CD8-positive, alpha-beta memory T cell (primary cell): ENCODE data around the gene FAM186B. TPM values are rescaled to one million over a fixed set of nuclear protein-coding genes. Genes with fewer than 3 reads are reported as not detected.

Experiments used
- CTCF ChIA-PET: fragments of 350-600 bp; sonication (Branson Sonifier 250); formaldehyde crosslinking; loops from one replicate; lab custom pipeline; 2021; ENCODE audit warnings: antibody characterized with exemption; lab: Charles Lee
- POLR2A ChIA-PET: fragments of 350-600 bp; sonication (Branson Sonifier 250); formaldehyde crosslinking; loops from one replicate; lab custom pipeline; 2021; ENCODE audit warnings: antibody characterized with exemption; lab: Charles Lee
- DNase-seq, 5 donors: peaks; one replicate each; pipeline versions ENCODE4 v3.0.0 to v3.0.0-alpha.2; 2020 to 2022; ENCODE audit warnings: mixed read lengths in 1 of 5
- H3K27ac ChIP-seq: one replicate; pipeline ENCODE4 v1.7.0; 2013; ENCODE audit warnings: low read depth, mild to moderate bottlenecking, low read length, moderate library complexity
- H3K27me3 ChIP-seq: 2 replicates; pipeline ENCODE4 v1.7.0; 2013; ENCODE audit warnings: low read length, mild to moderate bottlenecking; ENCODE audit not compliant: insufficient read depth, poor library complexity, severe bottlenecking
- H3K36me3 ChIP-seq: 2 replicates; pipeline ENCODE4 v1.7.0; 2013; ENCODE audit warnings: mild to moderate bottlenecking, low read length, moderate library complexity; ENCODE audit not compliant: insufficient read depth
- H3K4me1 ChIP-seq: 2 replicates; pipeline ENCODE4 v1.7.0; 2013; ENCODE audit warnings: mild to moderate bottlenecking, low read length, moderate library complexity; ENCODE audit not compliant: insufficient read depth
- H3K4me3 ChIP-seq: 2 replicates; pipeline ENCODE4 v1.7.0; 2013; ENCODE audit warnings: mild to moderate bottlenecking, low read length
- H3K9me3 ChIP-seq: 2 replicates; pipeline ENCODE4 v1.7.0; 2013; ENCODE audit warnings: mild to moderate bottlenecking, low read length
- H3K27ac Mint-ChIP-seq, 8 donors: one replicate each; pipeline ENCODE4 v1.8.0; 2020 to 2021; ENCODE audit warnings: mixed read lengths in 8 of 8, mild to moderate bottlenecking in 6 of 8, inconsistent platforms in 3 of 8, moderate library complexity in 3 of 8
- H3K27me3 Mint-ChIP-seq, 2 donors: one replicate each; pipeline ENCODE4 v1.8.0; 2020 to 2021; ENCODE audit warnings: mixed read lengths in 2 of 2, mild to moderate bottlenecking in 1 of 2, moderate library complexity in 1 of 2
- H3K36me3 Mint-ChIP-seq, 3 donors: one replicate each; pipeline ENCODE4 v1.8.0; 2020 to 2021; ENCODE audit warnings: mixed read lengths in 3 of 3, inconsistent platforms in 1 of 3, mild to moderate bottlenecking in 1 of 3
- H3K4me1 Mint-ChIP-seq, 3 donors: one replicate each; pipeline ENCODE4 v1.8.0; 2020 to 2021; ENCODE audit warnings: mixed read lengths in 3 of 3, inconsistent platforms in 1 of 3, mild to moderate bottlenecking in 1 of 3
- H3K4me3 Mint-ChIP-seq, 7 donors: one replicate each; pipeline ENCODE4 v1.8.0; 2020 to 2021; ENCODE audit warnings: mixed read lengths in 7 of 7, mild to moderate bottlenecking in 6 of 7, moderate library complexity in 4 of 7, inconsistent platforms in 2 of 7
- H3K9me3 Mint-ChIP-seq, 5 donors: one replicate each; pipeline ENCODE4 v1.8.0; 2020 to 2022; ENCODE audit warnings: mixed read lengths in 5 of 5, mild to moderate bottlenecking in 3 of 5, moderate library complexity in 2 of 5, inconsistent platforms in 1 of 5
- polyA plus RNA-seq: library from polyadenylated mRNA; unstranded; fragments of 300-500 nt; fragmentation: Illumina TruSeq; gene quantifications from one replicate; pipeline ENCODE4 v1.2.3, GENCODE V29; 2021
- total RNA-seq, 2 experiments: library from RNA; stranded (reverse); gene quantifications; one replicate each; pipeline ENCODE4 v1.2.3, GENCODE V29; 2021

FAM186B gene
- total and polyA plus RNA-seq, 3 experiments from 2014 or later, result 0.11 to 0.15 TPM; not detected in 1

DNA sequence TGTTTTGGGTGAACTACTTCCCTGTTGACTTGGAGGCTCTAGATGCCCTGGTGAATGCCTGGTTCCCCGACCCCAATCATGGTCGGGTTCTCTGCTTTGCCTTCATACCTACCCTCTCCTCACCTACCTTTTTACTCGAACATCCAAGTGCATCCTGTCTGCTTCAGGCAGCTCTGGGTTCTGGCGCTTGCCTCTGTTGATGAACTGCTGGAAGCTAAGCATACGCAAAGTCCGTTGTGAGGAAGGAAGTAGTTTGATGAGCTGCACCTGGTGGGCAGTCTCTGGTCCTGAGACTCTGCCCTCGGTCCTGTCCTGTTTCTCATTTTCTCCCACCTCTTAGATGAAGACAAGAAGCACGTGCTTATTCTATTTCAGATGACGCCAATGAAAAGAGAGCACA lies 53.0 kb downstream of the FAM186B start:
- ChIA-PET POLR2A (interaction anchor here (1.9 kb wide), 1 partner anchor 15 kb away, joined by 4 read pairs; no protein-coding TSS in a partner anchor), CTCF (interaction anchor here (1.0 to 2.3 kb wide), 9 partner anchors 13 to 221 kb away, joined by 3 to 9 read pairs (median 3); partner anchors contain the start of genes KCNH3, PRPF40B and TMBIM6)
- Mint-ChIP-seq H3K27ac (no peak overlapping the region), H3K9me3 (no peaks in the 10 kb centered on the region), H3K36me3 (peaks cover 0 to 11% (median 0%) of the 10 kb centered on the region in 3 donors), H3K4me3 (no peak overlapping the region), H3K27me3 (peaks cover 8 to 10% of the 10 kb centered on the region in 2 donors), H3K4me1 (peaks cover 6 to 17% (median 6%) of the 10 kb centered on the region in 3 donors)
- DNase-seq, result no peak
- Histone ChIP-seq H3K4me3 (no peak overlapping the region), H3K9me3 (no peaks in the 10 kb centered on the region), H3K4me1 (peaks cover 9% of the 10 kb centered on the region), H3K27ac (no peak overlapping the region), H3K36me3 (no peaks in the 10 kb centered on the region), H3K27me3 (peaks cover 9% of the 10 kb centered on the region)

DNA sequence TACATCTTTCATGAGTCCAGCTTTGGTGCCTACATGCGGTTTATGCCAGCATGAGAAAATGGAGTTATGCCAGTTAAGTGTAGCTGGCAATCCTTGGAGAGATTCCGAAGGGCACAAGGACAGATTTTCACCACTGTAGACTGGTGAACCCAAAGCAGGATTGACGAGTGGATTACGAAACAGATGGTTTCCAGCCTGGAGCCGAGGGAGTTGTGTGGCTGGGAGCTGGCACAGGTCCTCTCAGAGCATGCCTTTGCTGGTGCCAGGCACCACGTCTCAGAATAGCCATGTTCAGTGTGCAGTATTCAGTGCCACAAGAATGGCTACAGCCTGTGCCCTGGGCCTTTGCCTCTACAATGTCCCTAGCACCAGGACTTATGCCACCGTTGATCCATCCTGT lies 53.4 kb downstream of the FAM186B start:
- Histone ChIP-seq H3K36me3 (no peaks in the 10 kb centered on the region), H3K4me3 (no peak overlapping the region), H3K27ac (no peak overlapping the region), H3K9me3 (no peaks in the 10 kb centered on the region), H3K27me3 (peaks cover 9% of the 10 kb centered on the region), H3K4me1 (peaks cover 9% of the 10 kb centered on the region)
- Mint-ChIP-seq H3K36me3 (peaks cover 0 to 10% (median 0%) of the 10 kb centered on the region in 3 donors), H3K27ac (no peak overlapping the region), H3K4me3 (no peak overlapping the region), H3K4me1 (peaks cover 6 to 17% (median 6%) of the 10 kb centered on the region in 3 donors), H3K27me3 (peaks cover 11 to 14% of the 10 kb centered on the region in 2 donors), H3K9me3 (no peaks in the 10 kb centered on the region)
- CTCF ChIA-PET, result interaction anchor here (1.0 to 1.9 kb wide), 4 partner anchors 12 to 71 kb away, joined by 3 to 4 read pairs (median 4); partner anchors contain the start of genes KCNH3 and PRPF40B
- DNase-seq, result no peak
- POLR2A ChIA-PET, result no interaction called here

DNA sequence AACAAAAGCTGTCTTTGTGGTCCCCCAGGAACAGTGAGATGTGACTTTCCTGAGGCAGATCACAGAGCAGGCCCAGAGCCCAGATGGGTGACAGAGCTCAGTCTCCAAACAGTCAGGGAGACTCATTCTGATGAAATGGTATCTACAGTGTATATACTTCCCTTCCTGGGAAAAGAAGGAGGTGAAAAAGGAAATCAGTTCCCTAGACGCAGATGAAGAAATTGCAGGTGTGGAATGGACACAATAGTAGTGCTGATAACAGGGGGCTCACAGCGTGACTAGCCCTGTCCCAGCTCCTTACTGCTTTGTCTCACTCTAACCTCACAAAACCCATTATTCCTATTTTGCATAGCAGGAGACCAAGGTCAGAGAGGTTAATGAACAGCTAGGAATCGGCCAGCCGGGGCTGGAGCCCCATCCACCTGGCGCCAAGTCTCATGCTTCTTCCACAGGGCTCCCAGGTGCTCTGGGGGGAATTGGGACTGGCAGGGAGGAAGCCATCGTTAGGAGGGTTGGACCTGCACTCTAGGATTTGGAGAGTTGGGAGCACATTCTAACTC lies 54.7 kb downstream of the FAM186B start:
- no peaks in the 10 kb centered on the region for H3K36me3 Mint-ChIP-seq
- H3K4me1 Mint-ChIP-seq, result peaks cover 6 to 17% (median 6%) of the 10 kb centered on the region in 3 donors
- DNase-seq, result no peak
- H3K4me1 ChIP-seq, result peaks cover 9% of the 10 kb centered on the region
- no peaks in the 10 kb centered on the region for H3K36me3 ChIP-seq
- H3K27me3 ChIP-seq, result peaks cover 9% of the 10 kb centered on the region
- H3K4me3 ChIP-seq, result no peak overlapping the region
- peaks cover 13 to 20% of the 10 kb centered on the region in 2 donors for H3K27me3 Mint-ChIP-seq
- no peaks in the 10 kb centered on the region for H3K9me3 ChIP-seq
- H3K27ac Mint-ChIP-seq, result peak overlapping the region in 1 of 8 donors; percentile 23
- no peaks in the 10 kb centered on the region for H3K9me3 Mint-ChIP-seq
- H3K4me3 Mint-ChIP-seq, result peak overlapping the region in 2 of 7 donors; percentile 61 to 79
- no peak overlapping the region for H3K27ac ChIP-seq
- POLR2A ChIA-PET, result interaction anchor here (0.9 kb wide), 1 partner anchor 16 kb away, joined by 3 read pairs; no protein-coding TSS in a partner anchor
- CTCF ChIA-PET, result interaction anchor here (1.5 kb wide), 1 partner anchor 29 kb away, joined by 3 read pairs; no protein-coding TSS in a partner anchor

DNA sequence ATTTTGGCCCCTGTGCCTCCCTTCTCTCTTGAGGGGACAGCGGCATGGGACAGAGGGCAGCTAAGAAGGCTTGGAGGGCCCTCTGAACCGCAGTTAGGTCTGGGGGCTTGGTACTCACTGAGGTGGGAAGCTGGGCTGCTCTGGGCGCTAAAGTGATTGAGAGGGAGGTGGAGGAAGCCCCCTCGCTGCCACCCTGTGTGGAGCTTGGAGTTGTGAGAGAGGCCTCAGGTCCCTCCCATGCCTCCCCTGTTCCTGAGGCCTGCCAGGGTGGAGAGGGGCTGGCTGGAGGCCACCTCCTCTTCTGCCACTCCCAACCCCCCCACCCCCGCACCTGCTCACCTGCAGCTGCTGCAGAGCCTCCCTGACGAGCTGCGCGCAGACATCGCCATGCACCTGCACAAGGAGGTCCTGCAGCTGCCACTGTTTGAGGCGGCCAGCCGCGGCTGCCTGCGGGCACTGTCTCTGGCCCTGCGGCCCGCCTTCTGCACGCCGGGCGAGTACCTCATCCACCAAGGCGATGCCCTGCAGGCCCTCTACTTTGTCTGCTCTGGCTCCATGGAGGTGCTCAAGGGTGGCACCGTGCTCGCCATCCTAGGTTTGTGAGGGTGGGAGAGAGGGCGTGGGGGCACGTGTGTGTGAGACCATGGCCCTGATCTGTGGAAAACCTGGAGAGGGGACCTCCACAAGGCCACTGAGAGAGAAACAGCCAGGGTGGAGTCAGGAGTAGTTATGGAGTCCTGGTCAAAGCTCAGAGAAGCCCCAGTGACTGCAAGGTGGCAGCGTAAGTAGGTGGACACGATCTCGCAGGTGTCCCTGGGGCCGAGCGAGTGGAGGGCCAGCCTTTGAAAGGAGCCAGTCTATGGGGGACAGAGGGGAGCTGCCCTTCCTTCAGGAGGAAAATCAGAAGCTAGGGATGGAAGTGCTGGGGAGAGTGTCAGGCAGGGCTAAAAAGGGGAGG lies 55.4 kb downstream of the FAM186B start:
- H3K4me3 ChIP-seq, result no peak overlapping the region
- Mint-ChIP-seq H3K4me1 (peaks cover 6 to 17% (median 6%) of the 10 kb centered on the region in 3 donors), H3K4me3 (peak overlapping the region in 4 of 7 donors; percentile 23 to 79 (median 65)), H3K36me3 (no peaks in the 10 kb centered on the region), H3K9me3 (no peaks in the 10 kb centered on the region), H3K27me3 (peaks cover 13 to 20% of the 10 kb centered on the region in 2 donors), H3K27ac (no peak overlapping the region)
- DNase-seq, result no peak
- ChIA-PET POLR2A (no interaction called here), CTCF (interaction anchor here (1.5 kb wide), 1 partner anchor 30 kb away, joined by 3 read pairs; no protein-coding TSS in a partner anchor)
- no peaks in the 10 kb centered on the region for H3K9me3 ChIP-seq
- peaks cover 9% of the 10 kb centered on the region for H3K27me3 ChIP-seq
- H3K4me1 ChIP-seq, result peaks cover 9% of the 10 kb centered on the region
- H3K36me3 ChIP-seq, result no peaks in the 10 kb centered on the region
- H3K27ac ChIP-seq, result no peak overlapping the region

GRCh38 chr12:49548822-49549648 lies 56.4 kb downstream of the FAM186B start:
- no peak overlapping the region for H3K27ac ChIP-seq
- peaks cover 6 to 17% (median 6%) of the 10 kb centered on the region in 3 donors for H3K4me1 Mint-ChIP-seq
- peak overlapping the region; percentile 42 for H3K4me3 ChIP-seq
- H3K36me3 Mint-ChIP-seq, result no peaks in the 10 kb centered on the region
- ChIA-PET CTCF (interaction anchor here (1.0 to 1.7 kb wide), 3 partner anchors 31 to 190 kb away, joined by 3 to 5 read pairs (median 3); no protein-coding TSS in a partner anchor), POLR2A (no interaction called here)
- peaks cover 9% of the 10 kb centered on the region for H3K4me1 ChIP-seq
- peaks cover 9% of the 10 kb centered on the region for H3K27me3 ChIP-seq
- H3K9me3 Mint-ChIP-seq, result no peaks in the 10 kb centered on the region
- H3K4me3 Mint-ChIP-seq, result peak overlapping the region; percentile 56 to 77 (median 73)
- no peaks in the 10 kb centered on the region for H3K9me3 ChIP-seq
- H3K27ac Mint-ChIP-seq, result peak overlapping the region in 3 of 8 donors; percentile 3 to 57 (median 37)
- H3K27me3 Mint-ChIP-seq, result peaks cover 19 to 20% of the 10 kb centered on the region in 2 donors
- no peaks in the 10 kb centered on the region for H3K36me3 ChIP-seq
- peak in 1 of 5 donors; percentile 46 for DNase-seq

DNA sequence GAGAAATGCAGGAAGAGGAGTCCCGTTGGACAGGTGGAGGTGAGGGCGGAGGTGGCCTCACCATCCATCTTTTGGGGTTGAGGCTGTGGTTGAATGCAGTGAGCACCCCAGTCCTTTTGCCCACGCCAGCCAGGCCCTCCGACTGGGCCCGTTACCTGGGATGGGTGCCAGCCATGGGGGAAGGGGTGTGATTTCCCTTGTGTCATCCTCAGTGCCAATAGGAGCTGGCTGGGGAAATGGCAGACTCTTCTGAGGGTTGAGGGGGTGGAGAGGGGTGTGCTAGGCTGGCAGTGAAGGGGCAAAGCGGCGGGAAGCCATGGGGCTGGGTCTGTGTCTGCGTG lies 57.0 kb downstream of the FAM186B start:
- Histone ChIP-seq H3K36me3 (no peaks in the 10 kb centered on the region), H3K27me3 (peaks cover 9% of the 10 kb centered on the region), H3K9me3 (no peaks in the 10 kb centered on the region), H3K4me1 (peaks cover 5% of the 10 kb centered on the region), H3K4me3 (peak overlapping the region; percentile 42), H3K27ac (no peak overlapping the region)
- Mint-ChIP-seq H3K36me3 (no peaks in the 10 kb centered on the region), H3K4me1 (peaks cover 3 to 13% (median 5%) of the 10 kb centered on the region in 3 donors), H3K4me3 (peak overlapping the region in 6 of 7 donors; percentile 56 to 77 (median 71)), H3K9me3 (no peaks in the 10 kb centered on the region), H3K27ac (peak overlapping the region in 2 of 8 donors; percentile 57 to 70), H3K27me3 (peaks cover 19 to 20% of the 10 kb centered on the region in 2 donors)
- ChIA-PET CTCF (interaction anchor here (1.0 to 1.7 kb wide), 2 partner anchors 32 to 190 kb away, joined by 3 to 5 read pairs; no protein-coding TSS in a partner anchor), POLR2A (no interaction called here)
- no peak for DNase-seq

- H3K27ac Mint-ChIP-seq, result no peak overlapping the region
- H3K36me3 ChIP-seq, result no peaks in the 10 kb centered on the region
- POLR2A ChIA-PET, result no interaction called here
- CTCF ChIA-PET, result interaction anchor here (1.7 kb wide), 1 partner anchor 189 kb away, joined by 5 read pairs; no protein-coding TSS in a partner anchor
- H3K9me3 ChIP-seq, result no peaks in the 10 kb centered on the region
- no peaks in the 10 kb centered on the region for H3K36me3 Mint-ChIP-seq
- H3K4me3 ChIP-seq, result no peak overlapping the region
- H3K9me3 Mint-ChIP-seq, result no peaks in the 10 kb centered on the region
- H3K4me3 Mint-ChIP-seq, result no peak overlapping the region
- H3K27me3 ChIP-seq, result peaks cover 9% of the 10 kb centered on the region
- H3K27me3 Mint-ChIP-seq, result peaks cover 19 to 20% of the 10 kb centered on the region in 2 donors
- H3K4me1 Mint-ChIP-seq, result peaks cover 2 to 20% (median 4%) of the 10 kb centered on the region in 3 donors
- peaks cover 4% of the 10 kb centered on the region for H3K4me1 ChIP-seq
- no peak for DNase-seq
- no peak overlapping the region for H3K27ac ChIP-seq
These were observed 58.2 kb downstream of the FAM186B start for GRCh38 chr12:49547090-49547690.
